Osteocyte (in vitro differentiated cells): ENCODE data around the gene ARFIP1. TPM values are rescaled to one million over a fixed set of nuclear protein-coding genes. Genes with fewer than 3 reads are reported as not detected.

Source experiments
- DNase-seq: peaks from one replicate; pipeline ENCODE4 v3.0.0; 2021; ENCODE audit warnings: mixed read lengths; ENCODE audit not compliant: unreplicated experiment; ENCODE audit errors: extremely low spot score
- H3K27ac Mint-ChIP-seq: one replicate; pipeline ENCODE4 v1.8.0; 2021; ENCODE audit warnings: mild to moderate bottlenecking, mixed read lengths; ENCODE audit not compliant: unreplicated experiment
- H3K27me3 Mint-ChIP-seq: one replicate; pipeline ENCODE4 v1.8.0; 2021; ENCODE audit warnings: mixed read lengths; ENCODE audit not compliant: unreplicated experiment
- H3K36me3 Mint-ChIP-seq: one replicate; pipeline ENCODE4 v1.8.0; 2021; ENCODE audit warnings: mixed read lengths; ENCODE audit not compliant: unreplicated experiment
- H3K4me1 Mint-ChIP-seq: one replicate; pipeline ENCODE4 v1.8.0; 2021; ENCODE audit warnings: mixed read lengths; ENCODE audit not compliant: unreplicated experiment
- H3K4me3 Mint-ChIP-seq: one replicate; pipeline ENCODE4 v1.8.0; 2021; ENCODE audit warnings: mild to moderate bottlenecking, moderate library complexity, mixed read lengths; ENCODE audit not compliant: unreplicated experiment
- H3K9me3 Mint-ChIP-seq: one replicate; pipeline ENCODE4 v1.8.0; 2021; ENCODE audit warnings: mixed read lengths; ENCODE audit not compliant: unreplicated experiment
- CTCF ChIP-seq: fragments of 200-600 bp; sonication (generic); IDR thresholded peaks from 2 replicates; pipeline ENCODE4 v1.5.0; 2021; ENCODE audit warnings: antibody characterized with exemption, mild to moderate bottlenecking, moderate library complexity
- total RNA-seq: library from RNA; stranded (reverse); gene quantifications from 2 replicates; pipeline ENCODE4 v1.2.1, GENCODE V29; 2021

The ARFIP1 gene
- total RNA-seq, 1 donor from 2014 or later, result 41.9 TPM

GRCh38 chr4:152820073-152820472, 40.3 kb downstream of the ARFIP1 start:
- no peak for DNase-seq
- Mint-ChIP-seq H3K36me3 (peaks cover 36% of the 10 kb centered on the region), H3K9me3 (peaks cover 34% of the 10 kb centered on the region), H3K27ac (no peak overlapping the region), H3K27me3 (no peaks in the 10 kb centered on the region), H3K4me1 (no peaks in the 10 kb centered on the region), H3K4me3 (no peak overlapping the region)
- no peak for TF ChIP-seq CTCF

- peaks cover 17% of the 10 kb centered on the region for H3K36me3 Mint-ChIP-seq
- no peak overlapping the region for H3K27ac Mint-ChIP-seq
- no peak for TF ChIP-seq CTCF
- H3K4me1 Mint-ChIP-seq, result no peaks in the 10 kb centered on the region
- DNase-seq, result no peak
- H3K4me3 Mint-ChIP-seq, result no peak overlapping the region
- H3K27me3 Mint-ChIP-seq, result no peaks in the 10 kb centered on the region
- peaks cover 35% of the 10 kb centered on the region for H3K9me3 Mint-ChIP-seq
Observed at GRCh38 chr4:152822323-152822722, 42.6 kb downstream of the ARFIP1 start.

GRCh38 chr4:152824561-152824960, 44.8 kb downstream of the ARFIP1 start:
- peaks cover 42% of the 10 kb centered on the region for H3K9me3 Mint-ChIP-seq
- TF ChIP-seq CTCF, result no peak
- no peak overlapping the region for H3K4me3 Mint-ChIP-seq
- no peaks in the 10 kb centered on the region for H3K4me1 Mint-ChIP-seq
- H3K27ac Mint-ChIP-seq, result no peak overlapping the region
- H3K36me3 Mint-ChIP-seq, result peaks cover 21% of the 10 kb centered on the region
- no peaks in the 10 kb centered on the region for H3K27me3 Mint-ChIP-seq
- no peak for DNase-seq

- Mint-ChIP-seq H3K9me3 (peaks cover 42% of the 10 kb centered on the region), H3K27me3 (no peaks in the 10 kb centered on the region), H3K4me3 (no peak overlapping the region), H3K36me3 (peaks cover 19% of the 10 kb centered on the region), H3K4me1 (no peaks in the 10 kb centered on the region), H3K27ac (no peak overlapping the region)
- no peak for TF ChIP-seq CTCF
- DNase-seq, result no peak
Observed at GRCh38 chr4:152825336-152825735, 45.6 kb downstream of the ARFIP1 start.

GRCh38 chr4:152828122-152828521, 48.4 kb downstream of the ARFIP1 start:
- H3K4me1 Mint-ChIP-seq, result no peaks in the 10 kb centered on the region
- H3K4me3 Mint-ChIP-seq, result no peak overlapping the region
- H3K27ac Mint-ChIP-seq, result no peak overlapping the region
- H3K36me3 Mint-ChIP-seq, result peaks cover 28% of the 10 kb centered on the region
- H3K27me3 Mint-ChIP-seq, result no peaks in the 10 kb centered on the region
- DNase-seq, result no peak
- TF ChIP-seq CTCF, result no peak
- H3K9me3 Mint-ChIP-seq, result peaks cover 31% of the 10 kb centered on the region
